ENCODE data around the gene PIEZO2.

Gene PIEZO2

DNA sequence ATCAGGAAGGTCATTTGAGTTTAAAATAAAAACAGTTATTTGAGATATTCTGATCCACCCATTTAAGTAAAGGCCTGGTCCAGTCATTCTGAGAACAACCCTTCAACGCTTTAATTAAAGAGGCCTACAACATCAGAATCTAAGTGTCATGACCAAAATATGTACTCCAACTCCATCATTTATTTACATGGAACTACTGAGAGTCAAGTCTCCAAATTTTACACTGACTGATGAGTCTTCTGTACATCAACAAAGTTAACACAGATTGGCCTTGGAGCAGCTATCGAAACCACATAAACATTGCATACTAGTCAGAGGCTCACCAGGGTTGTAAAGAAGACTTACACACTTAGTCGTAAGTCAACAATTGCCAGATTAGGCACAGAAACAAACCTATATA lies 37.1 kb downstream of the PIEZO2 start:
- DNase-seq, result no peak

DNA sequence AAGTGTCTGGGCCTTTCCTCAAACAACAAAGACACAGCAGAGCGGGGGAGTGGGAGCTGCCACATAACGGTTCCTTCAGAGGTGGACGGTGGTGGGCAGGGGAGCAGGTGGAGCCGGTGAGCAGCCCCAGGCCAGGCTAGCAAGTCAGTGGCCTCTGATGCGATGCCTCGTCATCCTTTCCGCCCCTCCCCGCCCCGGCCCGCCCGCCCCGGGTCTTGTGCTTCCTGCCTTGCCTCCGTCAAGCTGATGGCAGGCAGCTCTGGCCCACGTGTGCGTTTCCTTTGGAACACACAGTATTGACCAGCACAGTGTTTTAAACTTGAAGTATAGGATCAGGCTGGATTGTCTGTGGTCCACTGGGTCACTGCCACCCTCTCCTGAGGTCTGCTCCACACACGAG lies 38.9 kb downstream of the PIEZO2 start:
- DNase-seq, result no peak

DNA sequence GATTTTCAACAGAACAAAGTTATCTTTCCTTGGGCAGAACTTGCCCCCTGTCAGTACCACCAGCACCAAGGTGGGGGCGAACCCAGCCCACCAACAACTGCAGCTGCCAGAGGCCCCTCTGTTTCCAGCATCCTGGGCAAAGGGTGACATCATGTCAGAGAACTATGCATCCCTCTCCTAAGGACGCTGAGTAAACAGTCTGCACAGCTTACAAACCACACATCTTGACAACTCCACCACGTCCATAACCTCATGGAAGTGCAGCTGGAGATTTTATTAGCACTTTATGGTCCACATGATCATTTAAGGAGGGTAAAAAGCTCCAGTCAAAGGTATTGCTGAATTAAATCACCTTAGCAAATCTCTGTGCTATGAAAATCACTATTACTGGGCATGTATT lies 40.4 kb downstream of the PIEZO2 start:
- DNase-seq, result no peak

DNA sequence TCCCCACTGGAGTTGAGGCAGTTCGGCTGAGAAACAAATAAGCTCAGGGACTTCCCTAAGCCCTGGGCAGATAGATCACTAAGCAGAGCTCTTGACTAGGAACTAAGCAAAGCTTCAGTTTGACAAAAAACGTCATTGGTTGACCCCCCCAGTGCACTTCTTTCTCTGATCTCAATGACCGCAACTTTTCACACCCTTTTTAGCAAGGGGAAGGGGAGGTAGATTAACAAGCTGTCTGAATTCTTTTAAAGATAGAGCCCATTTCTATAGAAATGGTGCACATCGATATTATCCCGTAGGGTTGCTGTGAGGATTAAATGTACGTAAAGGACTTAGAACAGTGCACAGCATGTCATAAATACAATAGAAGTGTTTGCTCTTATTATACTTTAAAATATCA lies 42.5 kb downstream of the PIEZO2 start:
- no peak for DNase-seq

GRCh38 chr18:11105463-11105862 lies 43.9 kb downstream of the PIEZO2 start:
- DNase-seq, result no peak

GRCh38 chr18:11104307-11104706 lies 45.1 kb downstream of the PIEZO2 start:
- DNase-seq, result no peak

GRCh38 chr18:11096839-11097750 lies 52.3 kb downstream of the PIEZO2 start:
- DNase-seq, result no peak

DNA sequence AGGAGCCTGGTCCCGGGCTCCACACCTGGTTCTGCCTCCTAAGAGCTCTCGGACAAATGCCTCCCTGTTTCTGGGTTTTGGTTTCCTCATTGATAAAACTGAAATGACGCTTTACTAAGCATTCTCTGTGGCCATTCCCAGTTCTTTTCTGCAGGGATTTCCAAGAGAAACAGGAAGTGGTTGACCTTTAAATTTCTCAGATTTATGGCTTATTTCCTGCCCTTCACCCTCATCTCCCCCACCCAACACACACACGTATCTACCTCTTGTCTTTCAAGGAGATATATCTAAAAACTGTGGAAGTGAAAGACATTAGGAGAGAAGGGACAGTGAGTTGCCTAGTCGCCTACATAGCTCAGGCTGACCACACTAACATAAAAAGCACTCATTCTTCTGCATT lies 53.0 kb downstream of the PIEZO2 start:
- peak; percentile 15 to 23 (median 15) for DNase-seq

DNA sequence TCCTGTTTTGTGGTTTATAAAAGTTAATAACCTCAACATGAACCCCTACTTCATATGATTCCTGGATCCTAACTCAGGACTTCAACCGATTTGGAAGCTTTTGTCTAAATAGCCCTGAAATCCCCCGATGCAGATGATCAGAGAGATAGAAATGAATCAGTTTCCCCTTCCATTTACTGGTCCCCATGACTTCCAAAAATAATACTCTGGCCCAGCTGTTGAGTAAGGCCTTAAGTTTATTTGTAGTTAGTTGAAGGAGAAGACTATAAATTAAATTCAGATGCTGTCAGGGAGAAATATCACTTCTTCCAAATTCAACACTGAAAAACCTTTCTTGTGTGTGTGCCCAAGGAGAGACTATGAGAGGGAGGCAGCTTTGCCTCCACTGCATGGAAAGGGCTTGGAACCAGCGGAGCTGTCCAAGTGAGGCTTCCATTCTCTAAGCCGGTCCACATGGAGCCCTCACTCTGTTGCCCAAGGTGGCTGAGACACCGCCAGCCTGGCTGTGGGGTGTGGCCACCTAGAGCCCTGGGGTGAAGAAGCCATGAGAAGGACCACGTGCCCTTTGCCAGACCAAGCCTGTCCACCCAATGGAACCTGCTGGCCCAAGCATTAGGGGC lies 53.6 kb downstream of the PIEZO2 start:
- no peak for DNase-seq

DNA sequence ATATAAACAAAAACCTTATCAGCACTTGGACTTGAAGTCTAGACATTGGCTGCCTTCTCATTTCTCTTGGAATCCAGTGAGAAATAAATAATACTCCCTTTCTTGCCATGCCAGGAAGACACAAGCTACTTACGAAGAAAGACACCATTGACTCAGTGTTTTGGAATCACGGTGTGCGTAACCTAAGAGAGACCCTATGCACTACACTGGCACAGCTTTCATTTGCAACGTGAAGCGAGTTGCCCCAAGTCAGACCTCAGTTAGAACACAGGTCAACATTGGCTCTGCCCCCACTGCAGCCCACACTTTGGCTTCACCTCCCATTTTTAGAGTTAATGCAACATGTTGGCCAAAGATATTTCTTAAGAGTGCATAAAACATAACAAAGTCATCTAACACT lies 54.2 kb downstream of the PIEZO2 start:
- DNase-seq, result no peak

DNA sequence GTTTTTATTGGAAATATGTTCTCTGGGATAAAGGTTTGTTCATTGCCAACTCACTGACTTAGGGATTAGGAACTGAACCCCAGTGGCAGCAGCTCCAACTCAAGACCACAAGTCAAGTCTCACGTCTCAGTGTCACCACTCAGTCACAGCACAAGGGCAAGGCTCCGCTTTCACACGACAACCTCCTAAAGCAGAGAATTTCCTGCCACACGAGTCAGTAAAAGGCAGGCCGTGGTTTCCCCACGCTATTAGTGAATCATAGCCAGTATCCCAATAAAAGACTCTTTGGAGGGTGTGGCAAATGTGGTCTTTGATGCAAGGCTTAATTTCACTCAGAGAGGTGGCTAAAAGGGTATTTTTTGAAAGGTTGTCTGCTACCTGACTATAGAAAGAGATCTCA lies 57.6 kb downstream of the PIEZO2 start:
- DNase-seq, result no peak

- DNase-seq, result peak; percentile 11 to 21 (median 21)
These were observed 59.2 kb downstream of the PIEZO2 start for GRCh38 chr18:11089931-11090715.

GRCh38 chr18:11081009-11081532 lies 68.3 kb downstream of the PIEZO2 start:
- DNase-seq, result no peak

- DNase-seq, result no peak
These were observed 70.9 kb downstream of the PIEZO2 start for GRCh38 chr18:11078491-11078890.

DNA sequence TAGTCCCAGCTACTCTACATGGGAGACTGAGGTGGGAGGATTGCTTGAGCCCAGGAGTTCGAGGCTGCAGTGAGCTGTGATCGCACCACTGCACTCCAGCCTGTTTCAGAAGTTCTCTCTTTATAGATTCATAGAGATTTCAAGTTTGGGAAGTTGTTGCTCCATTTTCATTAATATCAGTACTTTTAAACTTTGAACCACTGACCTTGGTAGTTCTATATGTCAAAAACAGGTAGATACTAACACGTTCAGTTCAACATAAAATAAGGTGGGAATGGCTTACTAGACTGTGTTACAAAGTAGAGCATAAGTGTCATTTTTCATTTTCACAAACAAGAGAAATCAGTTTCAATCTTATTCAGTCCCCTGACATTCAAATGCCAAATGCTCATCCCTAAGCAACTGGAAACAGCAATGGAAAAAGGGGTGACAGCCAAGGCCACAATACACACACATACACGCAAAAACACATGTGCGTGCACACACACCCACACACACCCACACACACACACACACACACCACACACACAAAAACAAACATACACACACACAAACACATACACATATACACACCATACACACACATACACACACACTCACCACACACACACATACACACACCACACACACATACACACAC lies 71.7 kb downstream of the PIEZO2 start:
- no peak for DNase-seq

DNA sequence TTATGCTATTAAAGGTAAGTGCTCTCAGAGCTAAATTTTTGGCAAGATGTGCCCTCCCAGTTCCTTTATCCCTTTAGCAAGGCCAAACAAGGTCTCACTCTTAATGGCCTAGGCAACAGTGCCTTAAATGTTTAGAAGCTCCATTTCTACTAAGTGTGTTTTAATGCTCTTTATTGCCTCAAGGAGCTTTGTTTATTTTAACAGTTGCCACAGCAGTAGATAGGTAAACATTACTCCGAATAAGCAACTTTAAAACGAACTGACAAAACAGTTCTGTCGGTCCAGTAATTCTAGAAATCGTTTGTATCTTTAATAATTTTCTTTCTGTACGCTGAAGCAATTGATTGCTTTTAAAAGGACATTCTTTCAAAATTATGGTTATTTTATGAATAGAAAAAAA lies 74.5 kb downstream of the PIEZO2 start:
- DNase-seq, result no peak

GRCh38 chr18:11073971-11074370 lies 75.4 kb downstream of the PIEZO2 start:
- no peak for DNase-seq

- DNase-seq, result no peak
These were observed 76.7 kb downstream of the PIEZO2 start for GRCh38 chr18:11072632-11073031.

GRCh38 chr18:11071300-11071699 lies 78.1 kb downstream of the PIEZO2 start:
- DNase-seq, result no peak

GRCh38 chr18:11070593-11070992 lies 78.8 kb downstream of the PIEZO2 start:
- no peak for DNase-seq

DNA sequence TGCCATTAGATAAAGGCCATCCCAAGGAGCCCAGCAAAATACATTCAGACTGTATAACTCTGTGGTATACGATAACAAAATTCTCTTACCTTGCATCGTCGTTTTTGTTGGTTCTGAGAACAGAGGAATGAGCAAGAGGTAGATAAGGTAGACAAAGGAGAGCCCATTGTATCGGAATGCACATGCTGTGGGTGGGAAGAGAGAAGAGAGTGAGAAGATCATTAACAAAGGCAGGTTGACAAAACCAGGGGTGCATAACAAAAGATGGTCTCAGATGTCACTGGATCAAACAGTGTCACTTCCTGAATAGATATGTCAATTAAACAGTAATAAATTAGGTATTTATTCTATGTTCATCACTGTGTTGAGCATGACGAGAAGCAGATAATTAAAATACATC lies 83.3 kb downstream of the PIEZO2 start:
- no peak for DNase-seq

GRCh38 chr18:11064727-11065460 lies 84.5 kb downstream of the PIEZO2 start:
- DNase-seq, result no peak

Measured in suppressor macrophage treated with lipopolysaccharide for 1 hour (primary cell).